Lung (tissue), 12 donors: ENCODE measurements around the gene NFIA. TPM values are rescaled to one million over a fixed set of nuclear protein-coding genes. Genes with fewer than 3 reads are reported as not detected.

ENCODE experiments used
- ATAC-seq: fragments of 200-7000 bp; cut with Tn5 transposase; one replicate; pipeline ENCODE4 v1.9.1; 2020; ENCODE audit warnings: moderate number of reproducible peaks; ENCODE audit not compliant: insufficient read depth, low FRiP score
- DNase-seq, 3 donors: peaks; one replicate each; pipeline ENCODE4 v3.0.0-alpha.2; 2013 to 2017
- H3K27ac ChIP-seq, 2 donors: one replicate each; pipeline ENCODE4 v1.5.1; 2013; ENCODE audit warnings: mild to moderate bottlenecking in 2 of 2, moderate library complexity in 2 of 2, control low read depth in 1 of 2, inconsistent platforms in 1 of 2, low read depth in 1 of 2, low read length in 1 of 2
- H3K27me3 ChIP-seq, 3 donors: one replicate each; pipeline ENCODE4 v1.5.1; 2013; ENCODE audit warnings: low read length in 2 of 3; ENCODE audit not compliant: control insufficient read depth in 3 of 3, insufficient read depth in 3 of 3
- H3K36me3 ChIP-seq, 4 donors: one replicate each; pipeline ENCODE4 v1.5.1; 2013; ENCODE audit warnings: low read length in 4 of 4, mild to moderate bottlenecking in 1 of 4, moderate library complexity in 1 of 4; ENCODE audit not compliant: control insufficient read depth in 4 of 4, insufficient read depth in 4 of 4
- H3K4me1 ChIP-seq, 5 donors: one replicate each; pipeline ENCODE4 v1.5.1; 2013; ENCODE audit warnings: low read length in 5 of 5, mild to moderate bottlenecking in 2 of 5, moderate library complexity in 1 of 5; ENCODE audit not compliant: control insufficient read depth in 5 of 5, insufficient read depth in 5 of 5
- H3K4me3 ChIP-seq: one replicate; pipeline ENCODE4 v1.5.1; 2013; ENCODE audit warnings: mild to moderate bottlenecking, control low read depth, moderate library complexity
- H3K9ac ChIP-seq, 2 donors: one replicate each; pipeline ENCODE4 v1.5.1; 2013; ENCODE audit warnings: low read length in 2 of 2, control low read depth in 1 of 2; ENCODE audit not compliant: insufficient read depth in 1 of 2
- H3K9me3 ChIP-seq, 4 donors: one replicate each; pipeline ENCODE4 v1.5.1; 2013; ENCODE audit warnings: low read length in 3 of 4, mild to moderate bottlenecking in 1 of 4, moderate library complexity in 1 of 4; ENCODE audit not compliant: control insufficient read depth in 4 of 4, insufficient read depth in 3 of 4
- CTCF ChIP-seq: IDR thresholded peaks from 2 replicates; pipeline ENCODE4 v1.5.1; 2012; ENCODE audit warnings: mild to moderate bottlenecking; ENCODE audit errors: control extremely low read depth, extremely low read depth
- WGBS, 2 donors: extraction: QIAGEN DNeasy Blood & Tissue Kit; methylation state at CpG; one replicate each; pipeline ENCODE4 v1.1.7; 2013; 5-methylcytosine and 5-hydroxymethylcytosine counted together
- polyA plus RNA-seq, 2 donors: library from polyadenylated mRNA; stranded (reverse); fragments of 200-250 nt; gene quantifications; one replicate each; pipeline ENCODE4 v1.2.1, GENCODE V29; 2013
- total RNA-seq, 2 donors: library from RNA; depleted of rRNA in 1 of 2; stranded (reverse); fragments of >200 nt in 1 of 2; gene quantifications; one replicate each; pipeline ENCODE4 v1.2.1, GENCODE V29; 2014 to 2021
- donor health status: control.
- donor health status: control.
- donor health status: Bipolar disorder and iron deficiency.
- donor health status: healthy.
- donor health status: DM: yes; HTN: yes; CAD: no.

The NFIA gene
- total and polyA plus RNA-seq, 4 donors: 3.0 to 63.4 (median 34.2) TPM

- ATAC-seq (no peak), DNase-seq (no peak)
- Histone ChIP-seq H3K9me3 (no peaks in the 10 kb centered on the region), H3K4me1 (peaks cover 0 to 32% (median 0%) of the 10 kb centered on the region in 5 donors), H3K27ac (no peak overlapping the region), H3K27me3 (no peaks in the 10 kb centered on the region), H3K9ac (no peak overlapping the region), H3K36me3 (no peaks in the 10 kb centered on the region), H3K4me3 (no peak overlapping the region)
- no peak for TF ChIP-seq CTCF
- WGBS, 2 donors: 86 to 93% methylated on average over 6 of the region's 6 CpGs
These were observed 48.1 kb downstream of the NFIA start for GRCh38 chr1:61130338-61131000.

- TF ChIP-seq CTCF: no peak
- Histone ChIP-seq H3K27me3 (no peaks in the 10 kb centered on the region), H3K9me3 (no peaks in the 10 kb centered on the region), H3K36me3 (no peaks in the 10 kb centered on the region), H3K4me3 (no peak overlapping the region), H3K27ac (peak overlapping the region in 1 of 2 donors; percentile 53), H3K9ac (no peak overlapping the region), H3K4me1 (peaks cover 0 to 32% (median 0%) of the 10 kb centered on the region in 5 donors)
- no peak for DNase-seq
- no peak for ATAC-seq
These were observed 48.9 kb downstream of the NFIA start for GRCh38 chr1:61131248-61131647.

- H3K4me3 ChIP-seq: no peak overlapping the region
- peaks cover 0 to 32% (median 0%) of the 10 kb centered on the region in 5 donors for H3K4me1 ChIP-seq
- H3K36me3 ChIP-seq: no peaks in the 10 kb centered on the region
- no peak for ATAC-seq
- H3K9me3 ChIP-seq: no peaks in the 10 kb centered on the region
- no peak overlapping the region for H3K9ac ChIP-seq
- TF ChIP-seq CTCF: no peak
- H3K27me3 ChIP-seq: no peaks in the 10 kb centered on the region
- peak; percentile 45 to 83 (median 80) for DNase-seq
- H3K27ac ChIP-seq: peak overlapping the region in 1 of 2 donors; percentile 83
These were observed 49.4 kb downstream of the NFIA start for GRCh38 chr1:61131716-61132115.
